Adipose tissue (tissue), 3 donors: ENCODE data around the gene NDE1. TPM values are rescaled to one million over a fixed set of nuclear protein-coding genes. Genes with fewer than 3 reads are reported as not detected.

Source experiments
- H3K27ac ChIP-seq: one replicate; pipeline ENCODE4 v1.5.1; 2013; ENCODE audit warnings: low read depth, low read length
- WGBS, 3 donors: extraction: QIAGEN DNeasy Blood & Tissue Kit; methylation state at CpG; one replicate each; pipeline ENCODE4 v1.1.7; 2013; 5-methylcytosine and 5-hydroxymethylcytosine counted together
- polyA plus RNA-seq, 3 donors: library from polyadenylated mRNA; stranded (reverse); fragments of 200-250 nt; gene quantifications; one replicate each; pipeline ENCODE4 v1.2.3, GENCODE V29; 2013
- donor health status: healthy with polysubstance abuse.
- donor health status: Bipolar disorder and iron deficiency.
- donor health status: healthy.

Gene NDE1
- polyA plus RNA-seq, 3 donors = 3.9 to 16.9 (median 9.9) TPM

- WGBS, 3 donors = 80 to 93% (median 90%) methylated on average over 7 of the region's 7 CpGs
- H3K27ac ChIP-seq = no peak overlapping the region
Measured at GRCh38 chr16:15771694-15772093, 121.6 kb downstream of the NDE1 start.

GRCh38 chr16:15772579-15773293, 122.7 kb downstream of the NDE1 start:
- WGBS, 3 donors = 79 to 83% (median 82%) methylated on average over 11 of the region's 11 CpGs
- H3K27ac ChIP-seq = no peak overlapping the region

- WGBS, 3 donors = 51 to 59% (median 57%) methylated on average over 6 of the region's 6 CpGs
- no peak overlapping the region for H3K27ac ChIP-seq
Measured at GRCh38 chr16:15773968-15774367, 123.9 kb downstream of the NDE1 start.

- H3K27ac ChIP-seq = no peak overlapping the region
Measured at GRCh38 chr16:15775209-15775608, 125.2 kb downstream of the NDE1 start.

- 56 to 75% (median 70%) methylated on average over 7 of the region's 7 CpGs for WGBS, 3 donors
Measured at GRCh38 chr16:15775663-15776304, 125.7 kb downstream of the NDE1 start.

More at GRCh38 chr16:15775663-15776304, 125.7 kb downstream of the NDE1 start:
- no peak overlapping the region for H3K27ac ChIP-seq

Other genes with a start within 250 kb of the NDE1 start
- 10 to 100 TPM; 18.8 to 45.9 (median 34.3) TPM for gene BMERB1, start 215.7 kb upstream of the NDE1 start, polyA plus RNA-seq
- 10 to 100 TPM; 11.3 to 27.6 (median 14.7) TPM for gene MARF1, start 7.1 kb upstream of the NDE1 start, polyA plus RNA-seq
- gene MYH11, start 206.8 kb downstream of the NDE1 start, polyA plus RNA-seq = 10 to 100 TPM in 2 of 3 donors, 1 to 10 TPM in 1; 4.7 to 58.0 (median 24.8) TPM
- 10 to 100 TPM; 14.8 to 35.4 (median 18.1) TPM for gene CEP20, start 238.4 kb downstream of the NDE1 start, polyA plus RNA-seq